Retinal pigment epithelial cell (primary cell): ENCODE data around the gene SLCO4C1.

ENCODE experiments used
- DNase-seq: peaks from one replicate; pipeline ENCODE4 v3.0.0-alpha.2; 2010; ENCODE audit warnings: low read depth
- H3K4me3 ChIP-seq: 2 replicates; pipeline ENCODE4 v1.5.1; 2011; ENCODE audit warnings: mild to moderate bottlenecking, low read length, control low read depth, moderate library complexity
- CTCF ChIP-seq: conservative IDR thresholded peaks from 2 replicates; pipeline ENCODE4 v1.5.1; 2011; ENCODE audit warnings: low read depth, low read length, control low read depth, inconsistent platforms

The SLCO4C1 gene

GRCh38 chr5:102270036-102270435 lies 26.0 kb downstream of the SLCO4C1 start:
- DNase-seq, result no peak
- no peak for TF ChIP-seq CTCF
- no peak overlapping the region for H3K4me3 ChIP-seq

- no peak for TF ChIP-seq CTCF
- DNase-seq, result no peak
- H3K4me3 ChIP-seq, result no peak overlapping the region
Observed at GRCh38 chr5:102262688-102263087, 33.4 kb downstream of the SLCO4C1 start.

GRCh38 chr5:102249381-102249780 lies 46.7 kb downstream of the SLCO4C1 start:
- TF ChIP-seq CTCF, result no peak
- no peak overlapping the region for H3K4me3 ChIP-seq
- no peak for DNase-seq

GRCh38 chr5:102243213-102243612 lies 52.9 kb downstream of the SLCO4C1 start:
- H3K4me3 ChIP-seq, result no peak overlapping the region
- no peak for TF ChIP-seq CTCF
- DNase-seq, result no peak

GRCh38 chr5:102241809-102242421 lies 54.2 kb downstream of the SLCO4C1 start:
- DNase-seq, result no peak
- no peak for TF ChIP-seq CTCF
- H3K4me3 ChIP-seq, result no peak overlapping the region

- no peak for DNase-seq
Observed at GRCh38 chr5:102231693-102232619, 64.1 kb downstream of the SLCO4C1 start.

More at GRCh38 chr5:102231693-102232619, 64.1 kb downstream of the SLCO4C1 start:
- no peak overlapping the region for H3K4me3 ChIP-seq
- no peak for TF ChIP-seq CTCF
